GM23338 (cell line): Measurements from ENCODE around the gene KDELR1. TPM values are rescaled to one million over a fixed set of nuclear protein-coding genes. Genes with fewer than 3 reads are reported as not detected.

ENCODE experiments used
- polyA plus RNA-seq: library from polyadenylated mRNA; unstranded; fragments of >200 nt; fragmentation: Nextera tagmentation; extraction: Ambion mirVana; gene quantifications from 2 replicates; pipeline ENCODE4 v1.2.1, GENCODE V29; 2016
- total RNA-seq: library from RNA; depleted of rRNA; stranded (reverse); fragments of >200 nt; shearing (Covaris generic); gene quantifications from 2 replicates; pipeline ENCODE4 v1.2.3, GENCODE V29; 2014; rRNA removed

KDELR1 gene
- total and polyA plus RNA-seq, 2 experiments from 2014 or later = 176 to 184 TPM

Other genes starting within 250 kb of the KDELR1 start
- gene LIG1, start 221.2 kb downstream of the KDELR1 start, total RNA-seq = 75.0 and 79.3 TPM in 2 replicates
- 96.9 and 122 TPM in 2 replicates for gene LIG1, start 221.2 kb downstream of the KDELR1 start, polyA plus RNA-seq
- gene ZSWIM9, start 220.9 kb downstream of the KDELR1 start, total RNA-seq = 9.1 and 10.6 TPM in 2 replicates
- 2.9 and 4.2 TPM in 2 replicates for gene ZSWIM9, start 220.9 kb downstream of the KDELR1 start, polyA plus RNA-seq
- gene CARD8, start 135.6 kb downstream of the KDELR1 start, total RNA-seq = 17.1 and 30.6 TPM in 2 replicates
- 16.6 and 21.9 TPM in 2 replicates for gene CARD8, start 135.6 kb downstream of the KDELR1 start, polyA plus RNA-seq
- 6.9 and 11.1 TPM in 2 replicates for gene ZNF114, start 121.5 kb downstream of the KDELR1 start, total RNA-seq
- 9.2 and 12.2 TPM in 2 replicates for gene ZNF114, start 121.5 kb downstream of the KDELR1 start, polyA plus RNA-seq
- 6.0 and 7.9 TPM in 2 replicates for gene EMP3, start 66.0 kb downstream of the KDELR1 start, total RNA-seq
- gene EMP3, start 66.0 kb downstream of the KDELR1 start, polyA plus RNA-seq = 25.1 and 27.9 TPM in 2 replicates
- 15.0 and 16.6 TPM in 2 replicates for gene TMEM143, start 27.6 kb downstream of the KDELR1 start, total RNA-seq
- gene TMEM143, start 27.6 kb downstream of the KDELR1 start, polyA plus RNA-seq = 10.0 and 12.8 TPM in 2 replicates
- not detected in 2 replicates for gene SYNGR4, start 27.2 kb downstream of the KDELR1 start, total RNA-seq
- gene SYNGR4, start 27.2 kb downstream of the KDELR1 start, polyA plus RNA-seq = not detected in 2 replicates
- gene GRIN2D, start 2.1 kb upstream of the KDELR1 start, total RNA-seq = 16.5 and 20.0 TPM in 2 replicates
- 4.4 and 6.0 TPM in 2 replicates for gene GRIN2D, start 2.1 kb upstream of the KDELR1 start, polyA plus RNA-seq
- 58.0 and 64.6 TPM in 2 replicates for gene GRWD1, start 54.4 kb upstream of the KDELR1 start, total RNA-seq
- 23.2 and 25.8 TPM in 2 replicates for gene GRWD1, start 54.4 kb upstream of the KDELR1 start, polyA plus RNA-seq
- 0.94 and 1.2 TPM in 2 replicates for gene KCNJ14, start 64.0 kb upstream of the KDELR1 start, total RNA-seq
- gene KCNJ14, start 64.0 kb upstream of the KDELR1 start, polyA plus RNA-seq = 0.73 and 0.81 TPM in 2 replicates
- gene CYTH2, start 77.8 kb upstream of the KDELR1 start, total RNA-seq = 42.6 and 60.4 TPM in 2 replicates
- 38.8 and 41.1 TPM in 2 replicates for gene CYTH2, start 77.8 kb upstream of the KDELR1 start, polyA plus RNA-seq
- 5.7 and 11.8 TPM in 2 replicates for gene LMTK3, start 120.3 kb upstream of the KDELR1 start, total RNA-seq
- 1.6 and 2.0 TPM in 2 replicates for gene LMTK3, start 120.3 kb upstream of the KDELR1 start, polyA plus RNA-seq
- gene SULT2B1, start 160.6 kb upstream of the KDELR1 start, total RNA-seq = 1.3 TPM in 1 of 2 replicates, not detected in the other
- 2.3 and 2.5 TPM in 2 replicates for gene SULT2B1, start 160.6 kb upstream of the KDELR1 start, polyA plus RNA-seq
- gene SPACA4, start 215.2 kb upstream of the KDELR1 start, total RNA-seq = not detected in 2 replicates
- gene SPACA4, start 215.2 kb upstream of the KDELR1 start, polyA plus RNA-seq = not detected in 2 replicates
- gene FAM83E, start 223.5 kb upstream of the KDELR1 start, total RNA-seq = 2.3 and 4.5 TPM in 2 replicates
- gene FAM83E, start 223.5 kb upstream of the KDELR1 start, polyA plus RNA-seq = 0.90 and 1.0 TPM in 2 replicates
- gene RPL18, start 227.6 kb upstream of the KDELR1 start, total RNA-seq = 1,660 and 1,898 TPM in 2 replicates
- gene RPL18, start 227.6 kb upstream of the KDELR1 start, polyA plus RNA-seq = 2,011 and 2,172 TPM in 2 replicates
- 39.8 and 50.3 TPM in 2 replicates for gene SPHK2, start 228.0 kb upstream of the KDELR1 start, total RNA-seq
- 18.3 TPM in 2 replicates for gene SPHK2, start 228.0 kb upstream of the KDELR1 start, polyA plus RNA-seq
- 5.7 and 5.9 TPM in 2 replicates for gene DBP, start 245.8 kb upstream of the KDELR1 start, total RNA-seq
- 5.0 and 6.3 TPM in 2 replicates for gene DBP, start 245.8 kb upstream of the KDELR1 start, polyA plus RNA-seq